BJ (cell line): ENCODE results near the gene NFKBIZ. TPM values are rescaled to one million over a fixed set of nuclear protein-coding genes. Genes with fewer than 3 reads are reported as not detected.

Experiments
- CTCF ChIA-PET: fragments of 350-600 bp; formaldehyde crosslinking; extraction: SDS; loops from one replicate; lab custom pipeline; 2021; ENCODE audit warnings: antibody characterized with exemption, inconsistent platforms; lab: Yijun Ruan, JAX
- POLR2A ChIA-PET: fragments of 300-600 bp; sonication (Branson Sonifier 250); formaldehyde crosslinking; extraction: SDS; loops from one replicate; lab custom pipeline; 2021; ENCODE audit warnings: antibody characterized with exemption; lab: Charles Lee
- DNase-seq: peaks from one replicate; pipeline ENCODE4 v3.0.0-alpha.2; 2011; ENCODE audit warnings: low read depth
- H3K27me3 ChIP-seq: 2 replicates; pipeline ENCODE4 v1.6.0; 2011; ENCODE audit warnings: low read length; ENCODE audit not compliant: control insufficient read depth, insufficient read depth
- H3K36me3 ChIP-seq: 2 replicates; pipeline ENCODE4 v1.5.1; 2011; ENCODE audit warnings: low read length; ENCODE audit not compliant: control insufficient read depth, insufficient read depth
- H3K4me3 ChIP-seq: 2 replicates; pipeline ENCODE4 v1.5.1; 2011; ENCODE audit warnings: low read depth, mild to moderate bottlenecking, control low read depth, low read length
- polyA plus RNA-seq: library from polyadenylated mRNA; depleted of rRNA; stranded (reverse); fragments of >200 nt; gene quantifications from 2 replicates; pipeline ENCODE4 v1.2.3, GENCODE V29; 2011
- TF ChIP-seq, protein P1 (sequence below): IDR thresholded peaks from 2 replicates; pipeline ENCODE4 v1.5.1; 2011; ENCODE audit warnings: low read depth, mild to moderate bottlenecking, control low read depth, inconsistent platforms, low read length, moderate library complexity; ENCODE audit not compliant: insufficient read depth

The NFKBIZ gene
- polyA plus RNA-seq, 1 experiment = 50.1 TPM

- Histone ChIP-seq H3K36me3 (no peaks in the 10 kb centered on the region), H3K4me3 (no peak overlapping the region), H3K27me3 (no peaks in the 10 kb centered on the region)
- CTCF ChIA-PET = no interaction called here
- POLR2A ChIA-PET = no interaction called here
- DNase-seq = no peak
- TF ChIP-seq, protein P1, sequence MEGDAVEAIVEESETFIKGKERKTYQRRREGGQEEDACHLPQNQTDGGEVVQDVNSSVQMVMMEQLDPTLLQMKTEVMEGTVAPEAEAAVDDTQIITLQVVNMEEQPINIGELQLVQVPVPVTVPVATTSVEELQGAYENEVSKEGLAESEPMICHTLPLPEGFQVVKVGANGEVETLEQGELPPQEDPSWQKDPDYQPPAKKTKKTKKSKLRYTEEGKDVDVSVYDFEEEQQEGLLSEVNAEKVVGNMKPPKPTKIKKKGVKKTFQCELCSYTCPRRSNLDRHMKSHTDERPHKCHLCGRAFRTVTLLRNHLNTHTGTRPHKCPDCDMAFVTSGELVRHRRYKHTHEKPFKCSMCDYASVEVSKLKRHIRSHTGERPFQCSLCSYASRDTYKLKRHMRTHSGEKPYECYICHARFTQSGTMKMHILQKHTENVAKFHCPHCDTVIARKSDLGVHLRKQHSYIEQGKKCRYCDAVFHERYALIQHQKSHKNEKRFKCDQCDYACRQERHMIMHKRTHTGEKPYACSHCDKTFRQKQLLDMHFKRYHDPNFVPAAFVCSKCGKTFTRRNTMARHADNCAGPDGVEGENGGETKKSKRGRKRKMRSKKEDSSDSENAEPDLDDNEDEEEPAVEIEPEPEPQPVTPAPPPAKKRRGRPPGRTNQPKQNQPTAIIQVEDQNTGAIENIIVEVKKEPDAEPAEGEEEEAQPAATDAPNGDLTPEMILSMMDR = no peak
Observed at GRCh38 chr3:101836160-101836559, 13.2 kb upstream of the NFKBIZ start.

GRCh38 chr3:101836652-101837598 lies 12.4 kb upstream of the NFKBIZ start:
- no peaks in the 10 kb centered on the region for H3K27me3 ChIP-seq
- no peak overlapping the region for H3K4me3 ChIP-seq
- POLR2A ChIA-PET = no interaction called here
- TF ChIP-seq, protein P1 = no peak
- CTCF ChIA-PET = no interaction called here
- peak; percentile 54 for DNase-seq
- no peaks in the 10 kb centered on the region for H3K36me3 ChIP-seq

DNA sequence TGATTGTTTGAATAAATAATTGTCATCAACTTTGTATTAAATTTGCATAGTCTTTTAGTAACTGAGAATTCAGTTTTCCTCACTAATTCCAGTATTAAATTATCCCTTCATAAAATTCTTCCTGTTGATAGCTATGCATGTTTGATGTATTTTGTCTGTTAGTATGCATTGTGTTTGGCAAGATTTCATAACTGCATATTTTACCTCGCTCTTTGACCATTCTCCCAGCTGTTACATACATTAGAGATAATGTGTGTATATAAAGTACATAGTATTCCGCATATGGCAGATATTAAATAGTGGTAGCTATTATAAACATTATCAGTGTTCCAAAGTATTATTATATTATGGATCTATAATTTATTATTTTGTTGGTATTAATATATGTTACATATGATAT lies 10.6 kb upstream of the NFKBIZ start:
- no peak for DNase-seq
- ChIA-PET POLR2A (no interaction called here), CTCF (interaction anchor here (1.2 to 1.4 kb wide), 3 partner anchors 9 to 386 kb away, joined by 3 to 5 read pairs (median 3); partner anchors contain the start of gene NFKBIZ)
- no peak overlapping the region for H3K4me3 ChIP-seq
- TF ChIP-seq, protein P1 = no peak
- H3K36me3 ChIP-seq = no peaks in the 10 kb centered on the region
- no peaks in the 10 kb centered on the region for H3K27me3 ChIP-seq

DNA sequence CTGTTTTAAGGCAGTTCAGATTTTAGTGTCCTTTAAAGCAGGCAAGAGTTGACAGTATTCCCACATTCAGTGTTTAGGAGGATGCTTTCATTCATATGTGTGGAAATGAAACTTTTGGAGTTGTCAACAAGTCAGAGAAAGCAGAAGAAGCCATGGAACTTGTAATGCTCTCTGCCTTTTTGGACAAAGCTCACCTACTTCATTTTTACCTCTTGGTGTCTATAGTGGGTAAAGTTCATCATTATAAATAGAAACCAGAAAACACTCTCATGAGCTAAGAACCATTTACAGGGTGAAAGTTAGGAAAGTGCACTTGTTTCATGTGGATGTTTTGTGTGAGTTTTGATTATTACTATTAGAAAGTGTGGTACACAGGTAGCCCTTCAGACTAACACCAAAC lies 9.2 kb upstream of the NFKBIZ start:
- Histone ChIP-seq H3K27me3 (no peaks in the 10 kb centered on the region), H3K4me3 (no peak overlapping the region), H3K36me3 (no peaks in the 10 kb centered on the region)
- CTCF ChIA-PET = interaction anchor here (1.3 kb wide), 1 partner anchor 11 kb away, joined by 3 read pairs; no protein-coding TSS in a partner anchor
- no peak for DNase-seq
- POLR2A ChIA-PET = no interaction called here
- TF ChIP-seq, protein P1 = no peak

- DNase-seq = no peak
- ChIA-PET POLR2A (interaction anchor here (0.6 kb wide), 3 partner anchors 9 to 337 kb away, joined by 3 to 7 read pairs (median 4); no protein-coding TSS in a partner anchor), CTCF (interaction anchor here (0.6 to 0.7 kb wide), 2 partner anchors 20 to 386 kb away, joined by 3 read pairs; no protein-coding TSS in a partner anchor)
- H3K36me3 ChIP-seq = no peaks in the 10 kb centered on the region
- TF ChIP-seq, protein P1 = no peak
- H3K4me3 ChIP-seq = no peak overlapping the region
- no peaks in the 10 kb centered on the region for H3K27me3 ChIP-seq
Observed at GRCh38 chr3:101842245-101842934, 6.9 kb upstream of the NFKBIZ start.
